Thoracic aorta (tissue), 2 donors: ENCODE results near the gene TTC39A. TPM values are rescaled to one million over a fixed set of nuclear protein-coding genes. Genes with fewer than 3 reads are reported as not detected.

Source experiments
- ATAC-seq: fragments of 150-250 bp; one replicate; pipeline ENCODE4 v1.8.0; 2017; ENCODE audit warnings: low read depth; ENCODE audit not compliant: insufficient number of reproducible peaks, low FRiP score
- DNase-seq: peaks from one replicate; pipeline ENCODE4 v3.0.0-alpha.2; 2020; ENCODE audit warnings: low spot score
- H3K27ac ChIP-seq, 2 donors: fragments of 200-600 bp; sonication (generic); 1 replicate in 1 of 2; 2 replicates in 1 of 2; pipeline ENCODE4 v1.5.1; 2016; ENCODE audit warnings: mild to moderate bottlenecking in 2 of 2, moderate library complexity in 2 of 2
- H3K27me3 ChIP-seq: fragments of 200-600 bp; sonication (generic); replicated peaks from 2 replicates; pipeline ENCODE4 v1.6.0; 2016; ENCODE audit warnings: mild to moderate bottlenecking; ENCODE audit not compliant: insufficient read depth
- H3K36me3 ChIP-seq: fragments of 200-600 bp; sonication (generic); one replicate; pipeline ENCODE4 v1.5.1; 2016
- H3K4me1 ChIP-seq, 2 donors: fragments of 200-600 bp; sonication (generic); 1 replicate in 1 of 2; 2 replicates in 1 of 2; pipeline versions ENCODE4 v1.5.1 to v1.6.0; 2016; ENCODE audit warnings: low read depth in 2 of 2, mild to moderate bottlenecking in 1 of 2; ENCODE audit not compliant: control insufficient read depth in 1 of 2
- H3K4me3 ChIP-seq: fragments of 200-600 bp; sonication (generic); 2 replicates; pipeline ENCODE4 v1.5.1; 2016; ENCODE audit warnings: mild to moderate bottlenecking
- H3K9me3 ChIP-seq: fragments of 200-600 bp; sonication (generic); 2 replicates; pipeline ENCODE4 v1.5.1; 2016
- CTCF ChIP-seq: fragments of 200-600 bp; sonication (generic); IDR thresholded peaks from one replicate; pipeline ENCODE4 v1.5.1; 2019; ENCODE audit warnings: antibody characterized with exemption
- total RNA-seq, 2 donors: library from RNA; depleted of rRNA; stranded (reverse); fragments of >200 nt; gene quantifications; one replicate each; pipeline versions ENCODE4 v1.1.0 to v1.2.3, GENCODE V29; 2016

Gene TTC39A
- total RNA-seq, 2 donors from 2014 or later: 1.2 to 4.0 TPM

- Histone ChIP-seq H3K27ac (no peak overlapping the region), H3K4me1 (peaks cover 0 to under 1% of the 10 kb centered on the region in 2 donors), H3K4me3 (no peak overlapping the region), H3K9me3 (no peaks in the 10 kb centered on the region), H3K27me3 (no peaks in the 10 kb centered on the region), H3K36me3 (no peaks in the 10 kb centered on the region)
- no peak for TF ChIP-seq CTCF
- ATAC-seq: no peak
- no peak for DNase-seq
These were observed 32.0 kb downstream of the TTC39A start for GRCh38 chr1:51298322-51298705.

GRCh38 chr1:51297401-51298321 is 32.7 kb downstream of the TTC39A start:
- H3K27me3 ChIP-seq: no peaks in the 10 kb centered on the region
- no peaks in the 10 kb centered on the region for H3K36me3 ChIP-seq
- no peak for TF ChIP-seq CTCF
- DNase-seq (no peak), ATAC-seq (no peak)
- no peak overlapping the region for H3K27ac ChIP-seq
- no peaks in the 10 kb centered on the region for H3K9me3 ChIP-seq
- H3K4me3 ChIP-seq: peak overlapping the region; percentile 79
- H3K4me1 ChIP-seq: no peaks in the 10 kb centered on the region

GRCh38 chr1:51296383-51297357 is 33.7 kb downstream of the TTC39A start:
- no peaks in the 10 kb centered on the region for H3K27me3 ChIP-seq
- H3K4me1 ChIP-seq: no peaks in the 10 kb centered on the region
- DNase-seq: peak; percentile 38
- H3K4me3 ChIP-seq: peak overlapping the region; percentile 79
- ATAC-seq: peak; percentile 82
- peak overlapping the region in 1 of 2 donors; percentile 1 for H3K27ac ChIP-seq
- H3K36me3 ChIP-seq: no peaks in the 10 kb centered on the region
- peak; percentile 97 for TF ChIP-seq CTCF
- H3K9me3 ChIP-seq: no peaks in the 10 kb centered on the region

GRCh38 chr1:51295926-51296325 is 34.4 kb downstream of the TTC39A start:
- H3K27me3 ChIP-seq: no peaks in the 10 kb centered on the region
- TF ChIP-seq CTCF: no peak
- H3K4me3 ChIP-seq: no peak overlapping the region
- DNase-seq (no peak), ATAC-seq (no peak)
- H3K36me3 ChIP-seq: no peaks in the 10 kb centered on the region
- no peaks in the 10 kb centered on the region for H3K9me3 ChIP-seq
- no peaks in the 10 kb centered on the region for H3K4me1 ChIP-seq
- H3K27ac ChIP-seq: no peak overlapping the region
